GM21723 (cell line): Measurements from ENCODE around the gene DAPK2.

Experiments
- ATAC-seq: cut with Tn5 transposase; IDR thresholded peaks from one replicate; pipeline ENCODE4 v1.9.1; 2021; ENCODE audit warnings: mild to moderate bottlenecking, moderate library complexity; ENCODE audit not compliant: unreplicated experiment

The DAPK2 gene

GRCh38 chr15:63920504-63921175 lies 125.6 kb downstream of the DAPK2 start:
- ATAC-seq: no peak

- ATAC-seq: no peak
Observed at GRCh38 chr15:63918901-63919348, 127.4 kb downstream of the DAPK2 start.

- ATAC-seq: no peak
Observed at GRCh38 chr15:63918317-63918672, 128.0 kb downstream of the DAPK2 start.

GRCh38 chr15:63917588-63918316 lies 128.5 kb downstream of the DAPK2 start:
- ATAC-seq: no peak

- ATAC-seq: no peak
Observed at GRCh38 chr15:63915873-63916771, 130.2 kb downstream of the DAPK2 start.

- ATAC-seq: no peak
Observed at GRCh38 chr15:63915209-63915872, 130.9 kb downstream of the DAPK2 start.

- ATAC-seq: no peak
Observed at GRCh38 chr15:63913786-63914315, 132.4 kb downstream of the DAPK2 start.

- no peak for ATAC-seq
Observed at GRCh38 chr15:63913336-63913735, 132.9 kb downstream of the DAPK2 start.

- no peak for ATAC-seq
Observed at GRCh38 chr15:63912061-63912615, 134.1 kb downstream of the DAPK2 start.

GRCh38 chr15:63911160-63911559 lies 135.1 kb downstream of the DAPK2 start:
- ATAC-seq: no peak

- no peak for ATAC-seq
Observed at GRCh38 chr15:63909819-63910437, 136.4 kb downstream of the DAPK2 start.

GRCh38 chr15:63908991-63909390 lies 137.3 kb downstream of the DAPK2 start:
- ATAC-seq: no peak

GRCh38 chr15:63908281-63908680 lies 138.0 kb downstream of the DAPK2 start:
- ATAC-seq: no peak

- no peak for ATAC-seq
Observed at GRCh38 chr15:63907521-63907920, 138.8 kb downstream of the DAPK2 start.

GRCh38 chr15:63906266-63906584 lies 140.1 kb downstream of the DAPK2 start:
- ATAC-seq: no peak

- no peak for ATAC-seq
Observed at GRCh38 chr15:63905558-63906265, 140.6 kb downstream of the DAPK2 start.

GRCh38 chr15:63905131-63905530 lies 141.2 kb downstream of the DAPK2 start:
- no peak for ATAC-seq

GRCh38 chr15:63904042-63904441 lies 142.2 kb downstream of the DAPK2 start:
- ATAC-seq: no peak

GRCh38 chr15:63902671-63903035 lies 143.6 kb downstream of the DAPK2 start:
- no peak for ATAC-seq
